Head of caudate nucleus (tissue), 42 donors: Measurements from ENCODE around the gene MTURN.

Experiments
- DNase-seq, 42 donors: peaks; one replicate each; pipeline versions ENCODE4 v3.0.0 to v3.0.0-alpha.2; 2020 to 2021; ENCODE audit warnings: mixed read lengths in 7 of 42
- intact Hi-C: fragments of 100-400 bp; cut with DNase I; formaldehyde crosslinking; loops from one replicate; pipeline ENCODE4 v1.15.0; 2022

The MTURN gene

GRCh38 chr7:30133736-30134610 lies 813 bp upstream of the MTURN start:
- intact Hi-C loops, result loop anchor here (10.0 kb wide), 2 partner anchors 109 to 151 kb away; partner anchors contain the start of genes FKBP14, PLEKHA8 and ZNRF2
- no peak for DNase-seq

GRCh38 chr7:30135301-30136116 lies 723 bp downstream of the MTURN start:
- intact Hi-C loops, result loop anchor here (10.0 kb wide), 2 partner anchors 111 to 149 kb away; partner anchors contain the start of genes FKBP14, PLEKHA8 and ZNRF2
- peak; percentile 64 to 90 (median 80) for DNase-seq

GRCh38 chr7:30136117-30136731 lies 1.4 kb downstream of the MTURN start:
- intact Hi-C loops, result loop anchor here (10.0 kb wide), 2 partner anchors 111 to 149 kb away; partner anchors contain the start of genes FKBP14, PLEKHA8 and ZNRF2
- DNase-seq, result no peak

GRCh38 chr7:30136743-30137485 lies 2.1 kb downstream of the MTURN start:
- intact Hi-C loops, result loop anchor here (10.0 kb wide), 2 partner anchors 112 to 148 kb away; partner anchors contain the start of genes FKBP14, PLEKHA8 and ZNRF2
- no peak for DNase-seq

- intact Hi-C loops, result loop anchor here (10.0 kb wide), 2 partner anchors 115 to 145 kb away; partner anchors contain the start of genes FKBP14, PLEKHA8 and ZNRF2
- DNase-seq, result no peak
These were observed 5.1 kb downstream of the MTURN start for GRCh38 chr7:30139836-30140384.

GRCh38 chr7:30140456-30140855 lies 5.7 kb downstream of the MTURN start:
- DNase-seq, result no peak

GRCh38 chr7:30142710-30143109 lies 7.9 kb downstream of the MTURN start:
- no peak for DNase-seq
- intact Hi-C loops, result no loop called here

More at GRCh38 chr7:30140456-30140855, 5.7 kb downstream of the MTURN start:
- intact Hi-C loops, result no loop called here

GRCh38 chr7:30143748-30144251 lies 9.0 kb downstream of the MTURN start:
- intact Hi-C loops, result no loop called here
- no peak for DNase-seq

GRCh38 chr7:30144657-30145306 lies 10.0 kb downstream of the MTURN start:
- no peak for DNase-seq
- intact Hi-C loops, result no loop called here

GRCh38 chr7:30145426-30145970 lies 10.7 kb downstream of the MTURN start:
- intact Hi-C loops, result no loop called here
- no peak for DNase-seq

GRCh38 chr7:30146127-30146612 lies 11.4 kb downstream of the MTURN start:
- peak in 4 of 42 donors; percentile 15 to 67 (median 46) for DNase-seq

GRCh38 chr7:30147223-30147622 lies 12.4 kb downstream of the MTURN start:
- intact Hi-C loops, result no loop called here
- DNase-seq, result no peak

More at GRCh38 chr7:30146127-30146612, 11.4 kb downstream of the MTURN start:
- intact Hi-C loops, result no loop called here

- DNase-seq, result peak in 14 of 42 donors; percentile 36 to 77 (median 60)
- intact Hi-C loops, result no loop called here
These were observed 13.0 kb downstream of the MTURN start for GRCh38 chr7:30147785-30148184.

- intact Hi-C loops, result no loop called here
- DNase-seq, result no peak
These were observed 13.6 kb downstream of the MTURN start for GRCh38 chr7:30148426-30148825.

- no peak for DNase-seq
- intact Hi-C loops, result no loop called here
These were observed 14.2 kb downstream of the MTURN start for GRCh38 chr7:30148951-30149459.

GRCh38 chr7:30149640-30150272 lies 15.0 kb downstream of the MTURN start:
- intact Hi-C loops, result no loop called here
- no peak for DNase-seq
